PC-3 (cell line): ENCODE results near the gene FOXO3.

Experiments
- CTCF ChIP-seq: fragments of 300-600 bp; sonication (generic); conservative IDR thresholded peaks from 2 replicates; pipeline ENCODE4 v1.5.1; 2017; ENCODE audit warnings: antibody characterized with exemption, low read depth, mild to moderate bottlenecking, low read length
- EZH2 ChIP-seq: fragments of 300-600 bp; sonication (generic); IDR thresholded peaks from one replicate; pipeline ENCODE4 v1.6.1; 2017; ENCODE audit warnings: antibody characterized with exemption, mild to moderate bottlenecking, low read length; ENCODE audit not compliant: unreplicated experiment

GRCh38 chr6:108671175-108671574, 110.5 kb downstream of the FOXO3 start:
- no peak for TF ChIP-seq CTCF
- no peak for TF ChIP-seq EZH2
